Measurements from ENCODE around the gene KRT15.

Gene KRT15

DNA sequence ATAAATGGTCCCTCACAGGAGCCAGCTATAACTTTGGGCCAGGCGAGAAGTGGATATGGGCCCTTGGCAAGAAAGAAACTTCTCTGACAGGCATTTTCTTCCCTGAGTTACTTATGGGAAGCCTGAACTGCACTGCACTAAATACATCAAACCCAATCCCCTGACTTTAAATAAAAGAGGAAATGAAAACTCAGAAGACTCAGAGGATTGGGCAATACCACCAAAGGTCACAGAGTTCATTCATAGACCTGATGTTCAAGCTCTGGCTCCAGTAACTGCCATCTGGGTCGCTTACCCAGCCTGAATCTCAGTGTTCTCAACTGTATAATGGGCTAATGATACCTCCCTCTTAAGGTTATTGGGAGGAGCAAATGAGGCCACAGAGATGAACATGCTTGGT, 38.6 kb downstream of the KRT15 start:
- DNase-seq (ENCODE audit: low read depth) = no peak

- no peak for DNase-seq (ENCODE audit: low read depth)
These were observed 40.5 kb downstream of the KRT15 start for GRCh38 chr17:41478237-41478636.

DNA sequence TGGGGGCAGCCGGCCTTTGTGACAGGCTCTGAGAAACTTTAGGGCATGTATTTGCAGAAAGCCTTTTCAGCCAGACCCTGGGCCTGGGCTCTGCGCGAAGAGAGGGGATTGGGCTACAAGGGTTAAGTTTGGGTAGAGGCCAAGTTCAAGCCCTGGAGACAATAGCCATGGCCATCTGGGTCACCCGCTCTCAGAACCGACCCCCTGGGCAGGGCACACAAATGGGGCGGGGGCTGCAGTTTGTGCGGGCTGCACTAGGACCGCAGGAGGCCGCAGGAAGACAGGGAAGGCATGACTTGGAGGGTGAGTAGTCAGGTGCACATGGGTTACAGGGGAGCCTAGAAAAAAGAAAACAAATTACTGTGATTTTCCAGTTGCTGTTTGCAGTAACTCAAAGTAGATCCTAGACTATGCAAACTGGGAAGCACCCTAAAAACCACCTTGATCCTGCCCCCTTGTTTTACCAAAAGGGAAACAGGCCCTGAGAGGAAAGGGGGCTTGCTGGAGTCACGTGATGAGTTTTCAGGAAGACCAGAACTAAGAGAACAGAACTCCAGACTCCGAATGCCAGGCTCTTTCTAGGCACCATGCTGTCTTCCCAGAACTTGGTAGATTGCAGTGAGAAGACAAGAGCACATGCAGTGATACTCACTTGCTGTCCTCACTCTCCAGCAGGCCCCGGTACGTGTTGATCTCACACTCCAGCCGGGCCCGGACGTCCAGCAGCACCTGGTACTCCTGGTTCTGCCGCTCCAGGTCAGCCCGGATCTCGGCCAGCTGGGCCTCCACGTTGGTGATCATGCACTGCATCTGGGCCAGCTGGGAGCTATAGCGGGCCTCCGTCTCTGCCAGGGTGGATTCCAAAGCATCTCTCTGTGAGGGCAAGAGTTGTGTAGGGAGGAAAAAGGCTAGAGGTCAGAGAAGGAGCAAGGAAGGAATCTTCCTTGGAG, 41.5 kb downstream of the KRT15 start:
- no peak for DNase-seq (ENCODE audit: low read depth)

DNA sequence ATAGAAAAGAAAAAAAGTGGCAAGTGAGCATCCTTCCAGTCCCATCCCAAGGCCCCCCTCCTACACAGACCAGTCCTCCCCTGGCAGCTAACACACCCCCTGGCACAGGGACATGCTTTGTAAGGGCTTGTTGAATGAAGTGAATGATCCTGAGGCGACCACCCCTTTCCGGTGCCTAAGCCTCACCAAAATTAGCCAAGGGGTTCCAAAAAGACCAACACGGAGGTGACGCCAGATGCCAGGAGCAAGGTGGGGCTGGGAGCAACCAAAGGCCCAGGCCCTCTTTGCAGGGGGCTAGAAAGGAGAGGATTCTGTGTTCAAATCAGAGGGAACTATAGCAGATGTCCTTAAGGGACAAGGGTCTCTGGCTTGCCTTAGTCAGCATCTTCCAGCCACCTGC, 43.3 kb downstream of the KRT15 start:
- no peak for DNase-seq (ENCODE audit: low read depth)

DNA sequence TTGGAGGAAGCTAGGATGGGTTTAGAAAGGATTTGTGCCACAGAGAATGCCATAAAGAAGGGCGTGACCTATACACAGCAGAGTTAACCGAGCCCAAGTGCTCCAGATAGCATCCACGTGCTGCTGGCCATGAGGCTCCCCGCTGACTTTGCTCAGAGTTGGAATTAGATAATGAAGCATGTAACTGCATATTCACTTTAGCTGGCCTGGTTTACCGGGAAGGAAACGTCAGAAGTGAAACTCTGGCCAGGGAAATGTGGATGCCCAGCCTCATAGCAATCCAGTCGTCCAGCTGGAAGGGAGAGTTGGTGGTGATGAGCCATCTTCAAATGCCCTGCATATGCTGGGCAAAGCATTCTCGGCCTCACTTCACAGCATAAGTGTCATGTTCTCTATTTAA, 43.8 kb downstream of the KRT15 start:
- no peak for DNase-seq (ENCODE audit: low read depth)

DNA sequence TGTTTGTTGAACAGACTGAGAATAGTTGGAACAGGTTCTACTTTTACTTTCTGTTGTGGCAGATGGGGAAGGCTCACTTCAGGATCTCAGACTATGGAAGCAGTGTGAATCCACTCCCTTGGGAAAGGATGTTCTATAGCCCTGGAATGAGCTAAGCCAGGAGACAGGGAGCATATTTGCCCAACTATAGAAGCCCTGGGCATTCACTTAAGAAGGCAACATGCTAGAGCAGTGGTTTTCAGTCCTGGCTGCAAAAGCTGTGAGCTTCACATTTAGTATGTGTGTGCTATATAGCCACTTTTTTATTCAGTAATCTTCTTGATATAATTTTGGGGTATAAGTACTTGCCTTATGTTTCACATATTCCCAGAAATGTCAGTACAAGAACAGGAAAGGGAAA, 50.3 kb downstream of the KRT15 start:
- DNase-seq (ENCODE audit: low read depth) = no peak

DNA sequence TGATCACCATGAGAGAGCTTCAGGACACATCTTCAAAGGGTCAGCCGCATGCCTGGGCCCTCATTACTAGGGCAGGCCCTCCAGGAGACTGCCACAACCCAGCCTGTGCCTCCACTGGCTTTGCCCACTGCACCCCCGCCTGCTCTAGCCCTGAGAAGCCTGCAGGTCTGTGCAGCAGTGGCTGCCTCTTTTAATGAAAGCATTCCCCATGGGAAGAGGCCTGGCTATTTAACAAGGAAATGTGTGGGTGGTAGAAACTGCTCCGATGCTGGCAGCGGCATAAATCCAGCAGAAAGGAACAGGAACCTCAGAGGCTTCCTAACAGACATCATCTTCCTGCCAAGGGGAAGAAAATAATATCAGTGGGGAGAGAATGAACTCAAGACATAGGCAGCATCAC, 51.1 kb downstream of the KRT15 start:
- no peak for DNase-seq (ENCODE audit: low read depth)

GRCh38 chr17:41466988-41467387, 51.7 kb downstream of the KRT15 start, which contains the start of gene KRT32:
Gene KRT32, minus strand, starts transcription at chr17:41467386. Its CDS starts 61 bp downstream, at chr17:41467325.
- no peak for DNase-seq (ENCODE audit: low read depth)

GRCh38 chr17:41464682-41465081, 54.0 kb downstream of the KRT15 start:
- DNase-seq (ENCODE audit: low read depth) = peak; percentile 95

DNA sequence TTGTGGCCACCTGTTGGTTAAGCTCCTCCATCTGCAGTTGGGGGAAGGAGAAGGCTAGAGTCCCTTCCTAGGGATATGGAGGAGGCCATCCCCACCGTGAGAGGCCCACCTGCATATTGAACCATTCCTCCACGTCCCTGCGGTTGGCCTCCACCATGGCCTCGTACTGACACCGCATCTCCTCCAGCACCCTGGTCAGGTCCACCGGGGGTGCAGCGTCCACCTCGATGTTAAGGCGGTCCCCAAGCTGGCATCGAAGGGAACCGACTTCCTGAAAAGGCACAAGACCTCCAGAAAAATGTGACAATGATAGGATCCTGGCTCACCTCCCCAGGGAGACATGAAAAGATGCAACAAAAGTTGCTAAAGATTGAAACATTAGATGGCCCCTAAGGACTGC, 54.5 kb downstream of the KRT15 start:
- no peak for DNase-seq (ENCODE audit: low read depth)

GRCh38 chr17:41463746-41464145, 54.9 kb downstream of the KRT15 start:
- DNase-seq (ENCODE audit: low read depth) = no peak
